SK-N-SH (cell line): ENCODE results near the gene CXCL17. TPM values are rescaled to one million over a fixed set of nuclear protein-coding genes. Genes with fewer than 3 reads are reported as not detected.

Experiments
- CTCF ChIA-PET: fragments of 300-600, 350-600 bp; formaldehyde crosslinking; extraction: SDS; loops from one replicate; lab custom pipeline; 2021; lab: Yijun Ruan, JAX
- POLR2A ChIA-PET: fragments of 350-600 bp; sonication (Branson Sonifier 250); formaldehyde crosslinking; extraction: SDS; loops from one replicate; lab custom pipeline; 2020; ENCODE audit warnings: antibody characterized with exemption, inconsistent platforms; lab: Yijun Ruan, JAX
- DNase-seq: peaks from one replicate; pipeline ENCODE4 v3.0.0; 2012
- H2AFZ ChIP-seq: fragments of 200-600 bp; sonication (generic); 2 replicates; pipeline ENCODE4 v1.8.1; 2016; ENCODE audit warnings: antibody characterized with exemption, mild to moderate bottlenecking, low read depth
- H3F3A ChIP-seq: fragments of 200-600 bp; sonication (generic); replicated peaks from 2 replicates; pipeline ENCODE3; 2016; ENCODE audit warnings: antibody characterized with exemption, mild to moderate bottlenecking; ENCODE audit not compliant: insufficient read depth
- H3K27ac ChIP-seq, 2 experiments: fragments of 200-500 bp in 1 of 2; fragments of 200-600 bp in 1 of 2; sonication (Bioruptor generic) in 1 of 2; sonication (generic), shearing (Covaris generic) in 1 of 2; 2 replicates each; pipeline versions ENCODE4 v1.5.1 to v1.6.1; 2014 to 2016; ENCODE audit warnings: low read depth in 2 of 2, inconsistent platforms in 1 of 2, low read length in 1 of 2, mild to moderate bottlenecking in 1 of 2, mixed read lengths in 1 of 2
- H3K27me3 ChIP-seq: fragments of 200-600 bp; sonication (generic), shearing (Covaris generic); 2 replicates; pipeline ENCODE4 v1.6.1; 2016; ENCODE audit warnings: mixed run types; ENCODE audit not compliant: insufficient read depth
- H3K36me3 ChIP-seq, 2 experiments: fragments of 200-500 bp in 1 of 2; fragments of 200-600 bp in 1 of 2; sonication (Bioruptor generic) in 1 of 2; sonication (generic) in 1 of 2; replicated peaks in 1 of 2; 2 replicates each; pipeline versions ENCODE3 to v1.5.1; 2014 to 2016; ENCODE audit warnings: low read length in 1 of 2, mild to moderate bottlenecking in 1 of 2; ENCODE audit not compliant: insufficient read depth in 2 of 2, control insufficient read depth in 1 of 2
- H3K4me1 ChIP-seq, 2 experiments: fragments of 200-500 bp in 1 of 2; fragments of 200-600 bp in 1 of 2; sonication (Bioruptor generic) in 1 of 2; sonication (generic), shearing (Covaris generic) in 1 of 2; 2 replicates each; pipeline versions ENCODE4 v1.5.1 to v1.6.1; 2014 to 2016; ENCODE audit warnings: low read depth in 1 of 2, low read length in 1 of 2, mixed run types in 1 of 2; ENCODE audit not compliant: insufficient read depth in 2 of 2, control insufficient read depth in 1 of 2
- H3K4me2 ChIP-seq: fragments of 200-600 bp; sonication (generic), shearing (Covaris generic); 2 replicates; pipeline ENCODE4 v1.6.1; 2017; ENCODE audit warnings: mixed run types
- H3K4me3 ChIP-seq, 2 experiments: fragments of 200-500 bp in 1 of 2; fragments of 200-600 bp in 1 of 2; sonication (Bioruptor generic) in 1 of 2; sonication (generic), shearing (Covaris generic) in 1 of 2; 2 replicates each; pipeline versions ENCODE4 v1.5.1 to v1.8.1; 2014 to 2016; ENCODE audit warnings: low read depth in 2 of 2, inconsistent platforms in 1 of 2, low read length in 1 of 2, mild to moderate bottlenecking in 1 of 2, mixed read lengths in 1 of 2, moderate library complexity in 1 of 2
- H3K79me2 ChIP-seq: fragments of 200-600 bp; sonication (generic); 2 replicates; pipeline ENCODE4 v1.8.1; 2017; ENCODE audit warnings: mild to moderate bottlenecking; ENCODE audit not compliant: insufficient read depth
- H3K9ac ChIP-seq: fragments of 200-600 bp; sonication (generic); 2 replicates; pipeline ENCODE4 v1.6.1; 2017; ENCODE audit warnings: mixed run types
- H3K9me2 ChIP-seq: fragments of 200-600 bp; sonication (generic); 2 replicates; pipeline ENCODE4 v1.6.1; 2017; ENCODE audit warnings: mixed run types
- H3K9me3 ChIP-seq: fragments of 200-600 bp; sonication (generic); 2 replicates; pipeline ENCODE4 v1.6.1; 2017; ENCODE audit warnings: mixed run types, mild to moderate bottlenecking, moderate library complexity
- H4K20me1 ChIP-seq: fragments of 200-600 bp; sonication (generic); 2 replicates; pipeline ENCODE4 v1.6.1; 2017; ENCODE audit warnings: mild to moderate bottlenecking, mixed run types; ENCODE audit not compliant: insufficient read depth
- EP300 ChIP-seq, 2 experiments: IDR thresholded peaks; 2 replicates each; pipeline versions ENCODE4 v1.4.0 to v1.6.1; 2012; ENCODE audit warnings: borderline replicate concordance in 1 of 2, low read depth in 1 of 2, low read length in 1 of 2
- FOXM1 ChIP-seq: IDR thresholded peaks from 2 replicates; pipeline ENCODE4 v1.4.0; 2012; ENCODE audit warnings: low read depth, mild to moderate bottlenecking
- GABPA ChIP-seq: IDR thresholded peaks from 2 replicates; pipeline ENCODE4 v1.4.0; 2012; ENCODE audit warnings: low read depth, mild to moderate bottlenecking
- IRF3 ChIP-seq: fragments of 150-350 bp; IDR thresholded peaks from 2 replicates; pipeline ENCODE4 v1.6.1; 2016; ENCODE audit warnings: mild to moderate bottlenecking, low read depth, low read length
- MAX ChIP-seq: IDR thresholded peaks from 2 replicates; pipeline ENCODE4 v1.4.0; 2012; ENCODE audit warnings: low read depth
- MEF2A ChIP-seq: IDR thresholded peaks from 2 replicates; pipeline ENCODE4 v1.4.0; 2012; ENCODE audit warnings: low read depth, borderline replicate concordance
- NRF1 ChIP-seq: IDR thresholded peaks from 2 replicates; pipeline ENCODE4 v1.6.1; 2012; ENCODE audit warnings: low read depth, mild to moderate bottlenecking, low read length
- PBX3 ChIP-seq: IDR thresholded peaks from 2 replicates; pipeline ENCODE4; 2012
- POLR2AphosphoS5 ChIP-seq: IDR thresholded peaks from 2 replicates; pipeline ENCODE4 v1.6.1; 2012; ENCODE audit warnings: low read depth, low read length
- RCOR1 ChIP-seq: fragments of 150-350 bp; IDR thresholded peaks from 2 replicates; pipeline ENCODE4 v1.6.1; 2017; ENCODE audit warnings: antibody characterized with exemption, low read length
- REST ChIP-seq: IDR thresholded peaks from 2 replicates; pipeline ENCODE4 v1.6.1; 2012; ENCODE audit warnings: mild to moderate bottlenecking, low read depth, low read length, moderate library complexity
- RXRA ChIP-seq: IDR thresholded peaks from 2 replicates; pipeline ENCODE4 v1.4.0; 2012; ENCODE audit warnings: low read depth, mild to moderate bottlenecking, borderline replicate concordance
- SMC3 ChIP-seq: IDR thresholded peaks from 2 replicates; pipeline ENCODE4 v1.6.1; 2012; ENCODE audit warnings: low read depth, low read length, improper control_type of control experiment
- TAF1 ChIP-seq: IDR thresholded peaks from 2 replicates; pipeline ENCODE4 v1.6.1; 2012; ENCODE audit warnings: low read depth, mild to moderate bottlenecking, low read length, moderate library complexity, borderline replicate concordance
- USF1 ChIP-seq: IDR thresholded peaks from 2 replicates; pipeline ENCODE4 v1.4.0; 2012; ENCODE audit warnings: low read depth, borderline replicate concordance
- whole genome bisulfite sequencing: methylation state at CpG from one replicate; pipeline ENCODE4 v1.1.6; 2017; ENCODE audit warnings: low lambda C conversion rate; 5-methylcytosine and 5-hydroxymethylcytosine counted together
- polyA plus RNA-seq, 3 experiments: library from polyadenylated mRNA; depleted of rRNA; stranded (reverse); fragments of >200 nt; gene quantifications; 2 replicates each; pipeline ENCODE4 v1.2.3, GENCODE V29; 2012

CXCL17 gene
- polyA plus RNA-seq, 1 of the 3 experiments (the other 2 are of a cell fraction): not detected

GRCh38 chr19:42443944-42444398 lies 1.2 kb upstream of the CXCL17 start:
- no peaks in the 10 kb centered on the region for H3K9me3 ChIP-seq
- ChIA-PET CTCF (interaction anchor here (0.7 to 2.9 kb wide), 2 partner anchors 44 to 85 kb away, joined by 4 to 15 read pairs; partner anchors contain the start of gene CEACAM1), POLR2A (no interaction called here)
- H3K4me1 ChIP-seq: no peaks in the 10 kb centered on the region
- H4K20me1 ChIP-seq: no peaks in the 10 kb centered on the region
- no peak overlapping the region for H3K4me2 ChIP-seq
- no peaks in the 10 kb centered on the region for H3K79me2 ChIP-seq
- WGBS: 41% methylated on average over 4 of the region's 4 CpGs
- TF ChIP-seq MAX (no peak), REST (no peak), GABPA (no peak), RXRA (no peak), EP300 (IDR thresholded peaks at IDR 0.05; ENCODE audit: borderline replicate concordance in 1 of 2, low read depth in 1 of 2, low read length in 1 of 2) (no peak), FOXM1 (no peak), USF1 (no peak), SMC3 (no peak), IRF3 (no peak), RCOR1 (no peak), POLR2AphosphoS5 (no peak), PBX3 (no peak), MEF2A (no peak), NRF1 (no peak), TAF1 (no peak)
- H3K36me3 ChIP-seq: no peaks in the 10 kb centered on the region
- no peak for DNase-seq
- no peak overlapping the region for H2AFZ ChIP-seq
- no peak overlapping the region for H3K4me3 ChIP-seq
- H3K27ac ChIP-seq: no peak overlapping the region
- no peaks in the 10 kb centered on the region for H3K27me3 ChIP-seq
- no peaks in the 10 kb centered on the region for H3K9me2 ChIP-seq
- H3F3A ChIP-seq: no peaks in the 10 kb centered on the region
- no peak overlapping the region for H3K9ac ChIP-seq
